HG02840 (cell line): ENCODE results near the gene CDHR4.
"Not testable (repeated sequence)": the region's sequence is repeated elsewhere in the genome, so short reads cannot be mapped to it uniquely, and the experiment has no call there.

Experiments
- ATAC-seq: cut with Tn5 transposase; IDR thresholded peaks from one replicate; pipeline ENCODE4 v1.9.1; 2021; ENCODE audit warnings: mild to moderate bottlenecking, moderate library complexity, moderate number of reproducible peaks; ENCODE audit not compliant: unreplicated experiment, low FRiP score

CDHR4 gene, protein sequence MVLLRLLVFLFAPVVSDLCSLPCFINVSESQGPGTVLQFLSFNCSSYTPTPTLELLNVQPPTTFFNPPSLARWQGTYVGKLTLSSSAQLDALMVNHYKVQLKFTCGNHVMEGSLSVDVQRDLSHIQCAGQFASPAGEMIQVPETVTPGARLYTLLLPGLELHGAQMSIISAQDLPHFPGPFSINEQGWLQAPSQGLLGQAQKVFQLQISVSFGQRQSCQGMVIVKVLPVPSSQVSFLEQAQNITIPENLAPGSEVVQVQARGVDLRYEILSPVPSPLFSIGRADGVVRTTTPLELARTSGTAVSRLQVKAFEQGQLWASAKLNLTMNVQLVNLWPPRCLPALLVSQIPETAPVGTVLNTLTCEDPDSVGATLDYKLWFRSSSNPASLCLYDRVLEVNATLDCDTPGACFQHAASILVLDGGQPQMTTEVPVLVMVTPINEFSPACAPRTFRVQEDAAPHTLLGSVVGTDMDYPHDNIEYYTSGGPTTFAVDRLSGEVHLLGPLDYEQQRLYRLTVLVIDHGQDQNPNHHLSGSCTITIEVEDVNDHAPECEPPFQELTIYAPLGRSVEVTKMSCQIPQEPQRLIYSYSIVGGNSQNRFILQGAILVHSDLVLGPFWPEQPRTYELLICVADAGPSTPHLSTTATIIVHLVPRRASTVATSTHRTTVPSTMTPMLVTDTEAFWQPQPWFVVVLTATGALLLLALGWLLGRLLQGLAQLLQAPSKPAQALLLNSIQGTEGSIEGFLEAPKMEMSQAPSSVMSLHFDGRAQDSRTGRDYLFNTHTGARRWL

DNA sequence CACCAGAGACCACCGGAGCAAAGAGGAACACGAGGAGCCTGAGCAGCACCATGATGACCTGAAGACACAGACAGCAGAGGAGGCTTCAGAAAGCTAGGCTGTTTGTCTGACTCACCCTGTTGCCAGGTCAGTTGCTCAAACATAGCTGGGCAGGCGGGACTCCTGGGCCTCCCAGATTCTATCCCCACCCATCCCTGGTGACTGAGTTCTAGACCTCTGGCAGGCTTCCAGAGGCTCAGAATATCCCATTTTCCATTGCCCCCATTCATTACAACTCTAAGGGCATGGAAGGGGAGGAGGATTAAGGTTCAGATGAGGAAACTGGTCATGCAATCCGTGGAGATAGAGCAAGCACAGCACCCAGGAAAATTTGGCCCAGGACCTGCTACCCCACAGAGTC, at the start of gene CDHR4:
TSS of gene CDHR4 (minus strand) at position 113 of the 400 bp plus-strand sequence. CDS start at position 52, 61 bp downstream.
- no peak for ATAC-seq

DNA sequence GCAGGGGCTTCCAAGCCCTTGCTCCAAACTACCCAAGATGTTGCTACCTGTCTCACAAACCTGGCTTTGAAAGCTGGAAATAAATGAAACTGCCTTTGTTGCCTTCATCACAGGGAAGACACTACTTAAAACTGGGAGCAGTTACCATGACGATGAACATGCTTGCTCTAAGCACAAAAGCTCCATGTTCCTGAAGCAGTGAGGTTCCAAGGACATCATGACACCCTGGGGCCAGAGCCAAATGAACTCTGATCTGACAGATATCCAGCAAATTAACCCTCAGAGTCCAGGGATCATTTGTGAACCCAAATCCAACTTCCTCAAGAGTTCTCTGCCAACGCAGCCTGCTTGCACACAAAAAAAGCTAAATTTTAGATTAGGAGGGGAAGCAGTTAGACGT, 46.0 kb upstream of the CDHR4 start:
- no peak for ATAC-seq

DNA sequence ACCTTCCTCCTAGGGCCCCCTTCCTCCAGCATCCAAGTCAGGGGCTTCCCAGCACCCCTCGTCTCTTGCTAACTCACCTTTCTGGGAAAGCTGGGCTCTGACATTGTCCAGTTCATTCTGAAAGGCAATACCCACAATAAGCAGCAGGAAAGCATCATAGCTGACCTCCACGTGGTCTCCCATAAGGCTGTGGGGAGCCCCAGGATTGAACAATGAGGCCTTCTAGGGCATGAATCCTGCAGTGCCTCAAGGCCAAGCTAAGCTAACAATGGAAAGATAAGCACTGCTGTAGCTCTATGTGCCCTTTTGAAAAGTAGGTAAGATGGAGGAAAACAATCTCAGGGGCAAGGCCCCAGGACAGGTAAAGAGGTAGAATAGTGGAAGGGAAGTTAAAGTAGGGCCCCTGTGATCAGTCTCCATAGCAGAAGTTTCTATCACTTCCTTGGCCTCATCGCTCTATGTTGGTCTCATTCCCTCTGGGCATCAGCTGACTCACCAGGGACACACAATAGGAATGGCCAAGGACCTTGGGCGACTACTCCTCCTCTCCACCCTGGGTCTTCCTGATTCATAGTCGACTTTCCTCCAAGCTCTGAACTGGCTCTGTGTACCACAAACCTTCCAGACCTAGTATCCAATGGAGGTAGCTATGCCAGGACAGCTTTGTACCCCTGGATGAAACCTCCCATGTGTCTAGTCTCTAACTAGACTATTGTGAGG, 45.0 kb upstream of the CDHR4 start:
- ATAC-seq = no peak

DNA sequence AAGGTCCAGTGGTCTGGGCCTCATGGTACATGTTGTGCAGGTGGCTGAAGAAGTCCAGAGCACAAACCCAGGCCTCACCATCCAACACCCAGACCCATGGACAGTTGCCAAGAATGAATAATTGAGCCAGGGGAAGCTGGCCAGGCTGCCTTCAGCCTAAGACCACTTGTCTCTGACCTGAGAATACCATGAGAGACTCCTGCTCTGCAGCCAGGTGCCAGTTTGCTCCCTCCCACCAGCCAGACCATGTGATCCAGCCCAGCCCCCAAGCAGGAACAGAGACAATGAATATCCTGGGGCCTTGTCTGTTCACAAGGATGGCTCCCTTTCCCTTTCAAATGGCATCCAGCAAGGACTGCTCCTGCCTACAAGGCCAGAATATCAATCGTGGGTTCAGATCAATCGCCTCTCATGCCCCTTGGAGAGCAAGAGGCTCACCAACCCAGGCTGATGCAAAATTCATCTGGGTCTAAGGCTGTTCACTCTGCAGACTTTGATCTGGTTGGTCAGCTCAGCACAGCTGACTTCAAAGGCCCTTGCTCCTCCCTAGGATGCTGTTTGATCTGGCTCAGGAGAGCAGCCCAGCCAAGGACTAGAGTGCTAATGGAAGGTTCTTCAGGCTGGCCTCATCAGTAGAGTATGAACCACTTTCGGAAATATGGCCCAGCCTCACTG, 43.3 kb upstream of the CDHR4 start:
- ATAC-seq = no peak

DNA sequence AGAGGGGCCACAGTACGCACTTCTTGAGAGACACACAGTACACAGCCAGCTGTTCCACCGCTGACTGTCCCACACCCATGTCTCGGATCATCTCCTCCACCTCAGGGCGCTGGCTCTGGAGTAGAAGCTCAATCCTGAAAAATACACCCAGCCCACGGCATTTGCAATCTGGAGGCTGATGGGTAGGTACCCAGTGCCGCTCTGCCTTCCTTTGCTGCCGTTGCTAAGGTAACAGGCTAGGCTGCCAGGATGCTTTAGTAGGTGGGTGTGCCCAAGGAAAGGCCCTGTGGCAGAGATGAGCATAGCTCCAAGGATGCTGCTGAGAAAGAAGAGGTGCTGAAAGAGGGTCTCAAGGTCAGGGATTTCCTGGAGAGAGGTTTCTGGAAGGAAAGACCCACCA, 42.1 kb upstream of the CDHR4 start:
- ATAC-seq = no peak

DNA sequence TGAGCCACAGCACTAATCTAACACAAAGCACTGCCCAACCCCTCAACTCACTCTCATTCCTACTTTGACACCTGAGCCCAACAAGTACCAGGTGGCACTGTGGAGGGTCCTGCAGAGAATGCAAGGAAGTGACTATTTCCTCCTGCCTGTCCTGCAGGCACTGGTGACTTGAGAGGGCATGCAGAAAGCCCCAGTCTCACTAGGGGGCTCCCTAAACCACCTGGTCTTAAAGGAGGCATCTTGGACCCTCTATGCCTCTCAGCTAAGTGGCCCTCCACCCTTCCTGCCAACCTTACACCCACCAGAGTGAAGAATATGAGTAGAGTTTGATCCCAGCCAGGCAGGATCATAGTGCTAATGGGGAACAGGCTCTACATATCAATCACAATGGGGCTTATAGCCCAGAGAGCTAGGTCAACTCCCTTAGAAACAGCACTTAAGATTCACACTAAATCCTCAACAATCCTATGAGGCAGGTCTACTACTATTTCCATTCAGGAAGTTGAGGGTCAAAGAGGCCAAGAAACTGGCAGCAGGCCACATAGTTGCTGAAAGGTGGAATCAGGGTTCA, 41.5 kb upstream of the CDHR4 start:
- no peak for ATAC-seq

DNA sequence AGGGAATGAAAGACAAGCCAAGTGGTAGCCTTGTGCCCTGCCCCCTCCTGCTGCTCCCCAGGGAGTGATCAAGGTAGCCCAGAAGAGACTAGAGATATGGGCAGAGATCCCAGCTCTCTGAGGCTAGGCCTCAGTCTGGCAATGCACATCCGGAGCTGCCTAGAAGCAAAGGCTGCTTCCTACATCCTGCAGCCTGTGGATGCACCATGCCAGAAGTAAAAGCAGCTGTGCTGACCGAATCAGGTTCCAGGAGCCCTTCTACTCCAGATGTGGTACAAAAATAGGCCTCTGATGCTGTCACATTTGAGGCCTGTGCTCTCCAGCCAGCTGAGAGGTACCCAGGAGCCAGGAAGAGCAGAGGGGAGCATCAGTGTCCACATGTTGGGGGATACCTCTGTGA, 40.7 kb upstream of the CDHR4 start:
- no peak for ATAC-seq

DNA sequence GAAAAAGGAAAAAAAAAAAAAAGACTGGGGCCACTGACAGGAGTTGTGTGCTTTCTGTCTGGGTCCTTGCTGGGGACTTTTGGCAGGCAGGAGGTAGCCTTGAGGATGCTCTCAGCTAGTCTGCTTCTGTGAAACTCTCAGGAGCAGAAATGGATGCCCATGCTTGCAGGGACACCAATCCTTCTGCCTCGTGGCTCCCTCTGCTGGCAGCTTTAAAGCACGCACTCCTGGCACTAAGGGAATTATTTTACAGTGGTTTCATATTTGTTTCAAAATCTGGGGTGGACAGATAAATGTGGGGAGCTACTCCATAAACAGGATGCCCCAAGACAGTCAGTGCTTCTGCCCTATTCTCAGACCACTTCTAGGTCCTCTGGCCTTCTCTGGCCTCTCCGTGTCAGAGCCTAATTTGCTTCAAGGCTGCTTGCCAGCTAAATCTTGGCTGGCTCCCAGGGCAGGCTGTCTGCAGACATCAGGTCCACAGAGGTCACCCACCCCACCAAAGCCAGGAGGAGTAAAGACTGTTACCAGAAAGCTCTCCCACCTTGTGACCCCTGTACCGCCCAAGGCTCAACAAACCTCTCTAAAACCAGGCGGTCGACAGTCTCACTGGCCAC, 39.6 kb upstream of the CDHR4 start:
- no peak for ATAC-seq

DNA sequence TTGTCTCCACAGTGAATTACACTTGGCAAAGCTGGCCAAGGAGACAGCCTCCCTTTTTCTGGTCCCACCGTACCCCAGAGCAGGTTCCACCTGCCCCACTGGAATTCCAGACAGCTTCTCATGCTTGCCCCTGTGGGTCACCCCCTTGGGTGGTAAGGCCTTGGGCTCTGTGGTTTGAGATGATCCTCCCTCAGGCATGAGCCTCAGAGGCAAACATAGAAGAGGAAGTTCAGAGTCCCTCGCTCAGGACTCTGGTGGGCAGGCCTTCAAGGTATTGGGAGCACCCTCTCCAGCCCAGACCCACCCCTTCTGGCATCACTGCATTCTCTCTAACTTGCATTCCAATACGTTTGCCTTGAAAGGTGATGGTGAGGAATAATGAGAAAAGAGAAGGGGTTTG, 31.7 kb upstream of the CDHR4 start:
- no peak for ATAC-seq

DNA sequence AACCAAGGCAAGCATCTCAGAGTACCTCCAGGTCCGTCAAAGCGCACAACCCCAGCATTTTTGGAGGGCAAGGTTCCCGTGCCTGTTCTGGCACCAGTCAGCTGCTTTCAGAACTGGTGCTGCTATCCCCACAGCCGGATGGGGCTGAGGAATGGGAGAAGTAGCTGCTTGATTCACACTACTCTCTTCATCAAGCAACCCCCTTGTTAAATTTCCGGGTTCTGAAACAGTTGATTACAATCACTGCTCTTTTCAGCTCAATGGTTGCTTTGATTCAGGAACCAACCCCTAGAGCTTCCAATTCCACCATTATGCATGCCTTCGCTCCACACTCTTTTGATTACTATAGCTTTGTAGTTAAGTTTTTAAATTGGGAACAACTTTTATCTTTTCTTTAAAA, 26.3 kb upstream of the CDHR4 start:
- no peak for ATAC-seq

DNA sequence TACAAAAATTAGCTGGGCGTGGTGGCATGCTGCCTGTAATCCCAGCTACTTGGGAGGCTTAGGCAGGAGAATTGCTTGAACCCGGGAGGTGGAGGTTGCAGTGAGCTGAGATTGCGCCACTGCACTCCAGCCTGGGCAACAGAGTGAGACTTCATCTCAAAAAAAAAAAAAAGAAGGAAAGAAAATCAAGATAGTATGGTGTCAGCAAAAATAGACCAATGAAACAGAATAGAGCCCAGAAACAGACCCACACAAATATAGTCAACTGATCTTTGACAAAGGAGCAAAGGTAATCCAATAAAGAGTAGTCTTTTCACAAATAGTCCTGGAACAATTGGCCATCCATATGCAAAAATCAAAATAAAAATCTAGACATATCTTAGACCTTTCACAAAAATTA, 23.5 kb upstream of the CDHR4 start:
- ATAC-seq = not testable (repeated sequence)

DNA sequence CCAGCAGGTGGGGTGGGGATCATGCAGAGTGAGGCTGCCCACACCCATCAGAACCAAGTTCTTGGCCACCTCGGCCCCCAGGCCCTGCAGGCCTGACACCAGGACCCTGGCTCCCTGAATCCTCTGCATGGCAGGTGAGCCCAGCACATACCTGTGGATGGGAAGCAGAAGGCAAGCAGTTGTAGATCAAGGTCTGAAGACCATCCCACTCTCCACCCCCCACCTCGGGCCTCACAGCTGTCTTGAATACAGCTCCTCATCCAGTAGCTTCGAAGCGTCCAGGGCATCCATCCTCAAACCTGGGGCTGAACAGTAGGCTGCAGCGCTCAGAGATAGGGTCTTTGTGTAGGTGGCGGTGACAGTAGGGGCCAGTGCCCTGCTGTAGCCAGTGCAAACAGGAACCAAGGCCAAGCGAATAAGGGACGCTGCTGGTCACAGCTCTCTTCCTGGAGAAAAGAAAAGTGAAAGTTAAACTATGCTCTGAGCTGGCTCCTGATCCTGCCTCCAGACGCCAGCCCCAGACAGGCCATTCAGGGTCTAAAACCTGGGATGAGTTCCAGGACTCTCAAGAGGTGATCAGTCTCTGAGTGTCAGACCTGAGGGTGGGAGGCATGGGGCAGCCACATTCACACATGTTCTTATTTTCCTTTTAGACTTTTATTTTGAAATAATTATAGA, 14.0 kb upstream of the CDHR4 start, which contains the start of gene UBA7:
TSS of gene UBA7 (minus strand) at position 457 of the 678 bp plus-strand sequence. CDS start at position 291, 166 bp downstream.
- no peak for ATAC-seq

DNA sequence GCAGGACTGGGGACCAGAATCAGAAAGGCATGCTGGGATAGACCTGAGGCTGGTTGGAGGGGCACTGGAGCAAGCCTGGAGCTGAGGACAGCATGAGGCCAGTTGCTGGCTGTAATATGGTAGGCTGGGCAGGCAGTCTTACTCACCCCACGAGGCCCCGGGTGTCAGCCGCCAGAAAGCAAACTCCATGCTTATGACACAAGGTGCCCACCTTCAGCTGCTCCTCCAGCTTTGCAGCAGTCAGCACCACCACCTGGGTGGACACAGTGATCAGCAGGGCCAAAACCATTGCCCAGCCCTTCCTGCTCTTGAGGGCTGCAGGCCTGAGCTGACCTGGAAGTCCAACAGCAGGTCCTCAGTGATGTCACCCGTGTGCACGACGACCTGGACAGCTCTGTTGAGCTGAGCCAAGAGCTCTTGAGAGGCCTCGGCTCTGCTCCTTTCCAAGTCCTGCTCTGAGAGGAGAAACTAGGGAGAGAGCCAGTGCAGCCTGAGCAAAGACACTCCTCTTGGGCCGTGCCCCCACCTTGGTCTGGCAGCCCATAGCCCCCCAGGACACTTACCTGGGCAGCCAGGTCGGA, 13.3 kb upstream of the CDHR4 start:
- no peak for ATAC-seq

DNA sequence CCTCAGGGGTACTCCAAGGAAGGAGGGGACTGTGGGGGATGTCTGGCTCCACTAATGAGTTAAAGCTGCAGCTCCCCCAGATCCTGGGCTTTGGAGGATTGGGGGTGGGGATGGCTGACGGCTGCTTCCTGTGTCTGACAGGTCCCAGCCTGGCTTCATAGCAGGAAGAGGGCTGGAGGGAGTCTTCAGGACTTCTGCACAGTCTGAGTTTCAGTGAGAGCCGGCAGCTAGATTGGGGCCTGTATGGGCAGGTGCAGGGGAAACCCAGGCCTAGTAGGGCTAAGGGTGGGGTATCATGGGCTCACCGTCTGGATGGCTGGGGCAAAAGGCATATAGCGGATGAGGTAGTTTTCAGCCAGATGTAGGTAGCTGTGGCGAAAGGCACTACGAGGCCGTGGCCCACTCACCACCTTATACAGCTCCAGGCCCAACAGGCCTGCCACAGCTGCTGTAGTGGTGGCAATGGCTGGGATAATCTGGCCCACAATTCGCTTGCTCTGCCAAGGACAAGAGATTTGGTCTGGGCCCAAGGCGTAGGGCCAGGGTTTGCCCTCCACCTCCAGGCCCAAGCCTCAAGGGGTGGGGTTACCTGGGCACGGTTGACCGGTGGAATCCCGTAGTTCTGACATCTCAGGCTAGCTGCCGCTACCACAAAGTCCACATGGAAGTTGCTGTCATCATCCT, 7.9 kb upstream of the CDHR4 start:
- no peak for ATAC-seq

DNA sequence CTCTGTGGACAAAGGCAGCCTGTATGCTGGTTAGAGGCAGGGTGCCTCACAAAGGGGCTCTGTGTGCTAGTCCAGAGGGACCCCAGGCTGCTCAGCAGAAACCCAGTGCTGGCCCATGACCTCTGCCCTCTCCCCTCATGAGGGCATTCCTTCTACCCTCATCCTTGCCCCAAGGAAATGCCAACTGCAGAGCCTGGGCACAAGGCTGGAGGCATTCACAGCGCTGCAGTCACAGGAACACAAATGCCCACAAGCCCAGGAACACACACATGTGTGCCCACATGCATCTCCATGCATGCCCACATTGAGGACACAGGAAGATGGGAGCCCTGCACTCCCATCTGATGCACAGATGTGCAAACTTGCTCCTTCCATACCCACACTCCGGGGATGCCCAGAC, 7.2 kb upstream of the CDHR4 start:
- no peak for ATAC-seq

DNA sequence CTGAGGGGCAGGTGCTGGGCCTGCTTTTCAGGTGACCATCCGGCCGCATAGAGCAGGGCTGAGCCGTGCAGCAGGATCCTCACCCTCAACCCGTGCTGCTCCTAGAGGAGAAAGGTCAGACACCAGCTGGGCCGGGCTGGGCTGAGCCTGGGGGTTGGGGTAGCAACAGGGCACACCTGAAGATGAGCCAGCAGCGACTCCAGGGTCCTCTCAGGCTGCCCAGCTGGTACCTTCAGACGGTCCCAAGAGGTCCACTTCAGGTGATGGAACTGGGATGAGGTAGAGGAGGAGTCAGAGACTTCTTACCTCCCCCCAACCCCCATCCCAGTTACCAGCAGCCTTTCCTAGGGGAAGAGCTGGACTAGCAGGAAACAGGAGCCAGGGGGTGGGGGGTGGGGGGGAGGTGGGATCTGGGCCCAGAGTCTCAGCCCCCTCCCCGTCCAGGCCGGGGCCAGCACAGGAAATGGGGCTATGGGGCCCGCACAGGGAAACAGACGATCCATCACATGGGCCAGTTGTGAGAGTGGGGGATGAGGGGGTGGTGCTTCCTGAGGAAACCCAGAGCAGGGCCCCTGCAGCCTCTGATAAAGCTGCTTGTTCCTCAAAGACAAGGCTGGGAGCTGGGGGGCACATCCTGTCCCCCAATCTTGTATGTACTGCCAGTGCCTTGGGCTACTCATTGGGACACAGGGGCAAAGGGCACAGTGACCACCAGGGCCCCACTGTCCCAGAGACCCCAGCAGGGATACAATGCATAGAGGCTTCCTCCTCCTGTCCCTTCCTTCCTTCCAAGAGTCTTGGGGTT, 6.4 kb upstream of the CDHR4 start:
- ATAC-seq = no peak

DNA sequence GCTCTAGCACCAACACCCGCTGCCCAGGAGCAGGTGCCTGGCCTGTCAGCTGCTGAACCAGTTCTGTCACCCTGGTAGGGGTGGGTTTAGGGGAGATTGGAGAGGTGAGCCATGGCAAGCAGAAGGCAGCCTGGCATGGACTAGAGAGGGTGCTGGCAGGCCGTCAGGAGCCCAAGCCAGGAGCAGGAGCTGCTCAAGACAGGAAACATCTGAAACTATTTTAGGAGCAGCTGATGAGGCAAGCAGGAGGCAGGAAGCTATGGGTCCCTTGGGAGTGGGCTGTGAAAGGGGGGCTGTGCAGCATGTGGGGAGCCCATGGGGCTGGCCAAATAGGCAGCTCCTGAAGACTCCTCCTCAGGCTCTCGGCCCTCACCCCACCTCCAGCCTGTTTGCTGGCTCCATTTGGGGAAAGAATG, 5.7 kb upstream of the CDHR4 start:
- no peak for ATAC-seq
